K562 (cell line): ENCODE data around the gene ZAP70.
"Not testable (repeated sequence)": the region's sequence is repeated elsewhere in the genome, so short reads cannot be mapped to it uniquely, and the experiment has no call there.

Source experiments
- ARID3A ChIP-seq: IDR thresholded peaks from 2 replicates; pipeline ENCODE4 v1.6.1; 2012; ENCODE audit warnings: low read depth, low read length, improper control_type of control experiment, borderline replicate concordance
- ATF3 ChIP-seq, 2 experiments: fragments of 450-650 bp in 1 of 2; sonication (generic) in 1 of 2; formaldehyde crosslinking in 1 of 2; IDR thresholded peaks in 1 of 2; conservative IDR thresholded peaks in 1 of 2; 2 replicates each; pipeline versions ENCODE4 v1.6.1 to v1.8.1; 2016 to 2023; ENCODE audit warnings: mild to moderate bottlenecking in 2 of 2, moderate library complexity in 2 of 2, inconsistent platforms in 1 of 2, missing genetic modification reagents in 1 of 2
- CTCF ChIP-seq, 3 experiments: IDR thresholded peaks in 2 of 3; conservative IDR thresholded peaks in 1 of 3; 2 replicates each; pipeline ENCODE4 v1.5.1; 2011 to 2012; ENCODE audit warnings: low read length in 3 of 3, mild to moderate bottlenecking in 3 of 3, control low read depth in 2 of 3, improper control_type of control experiment in 1 of 3, inconsistent platforms in 1 of 3, low read depth in 1 of 3, mixed read lengths in 1 of 3, moderate library complexity in 1 of 3; ENCODE audit not compliant: insufficient read depth in 2 of 3
- EP300 ChIP-seq: IDR thresholded peaks from 2 replicates; pipeline ENCODE4 v1.6.1; 2012; ENCODE audit warnings: low read length, improper control_type of control experiment
- GTF2B ChIP-seq: IDR thresholded peaks from 2 replicates; pipeline ENCODE4 v1.6.1; 2011; ENCODE audit not compliant: insufficient read length; ENCODE audit errors: extremely low read depth
- HEY1 ChIP-seq: fragments of 250-450 bp; sonication (Bioruptor Pico); IDR thresholded peaks from 2 replicates; pipeline ENCODE4 v1.5.0; 2020; ENCODE audit warnings: mild to moderate bottlenecking, moderate library complexity, borderline replicate concordance
- PREB ChIP-seq: sonication (generic); formaldehyde crosslinking; IDR thresholded peaks from 2 replicates; pipeline ENCODE4 v1.8.1; 2023; ENCODE audit warnings: mild to moderate bottlenecking, missing genetic modification reagents
- PYGO2 ChIP-seq: fragments of 450-650 bp; IDR thresholded peaks from 2 replicates; pipeline ENCODE4 v1.6.1; 2016; ENCODE audit warnings: mild to moderate bottlenecking, missing genetic modification characterization, moderate library complexity, missing compliant biosample characterization
- RBM39 ChIP-seq: fragments of 200-400 bp; formaldehyde crosslinking; optimal IDR thresholded peaks from 2 replicates; pipeline ENCODE3; 2018; ENCODE audit warnings: low read depth, low read length
- TAF1 ChIP-seq: IDR thresholded peaks from 2 replicates; pipeline ENCODE4 v1.6.1; 2011; ENCODE audit warnings: mild to moderate bottlenecking, low read length, moderate library complexity; ENCODE audit not compliant: insufficient read depth, control insufficient read depth, severe bottlenecking; ENCODE audit errors: extremely low read depth
- TCF7L2 ChIP-seq: fragments of 150-350 bp; IDR thresholded peaks from 2 replicates; pipeline ENCODE4 v1.6.1; 2016; ENCODE audit warnings: low read depth, mild to moderate bottlenecking, low read length, moderate library complexity
- USF2 ChIP-seq: sonication (generic); formaldehyde crosslinking; IDR thresholded peaks from 2 replicates; pipeline ENCODE4 v1.5.0; 2020; ENCODE audit warnings: missing genetic modification reagents
- ZNF609 ChIP-seq: sonication (generic); formaldehyde crosslinking; IDR thresholded peaks from 2 replicates; pipeline ENCODE4 v1.8.1; 2023; ENCODE audit warnings: missing genetic modification reagents, mild to moderate bottlenecking, borderline replicate concordance
- ZNF740 ChIP-seq, 3 experiments: fragments of 200-800 bp in 1 of 3; sonication (Bioruptor generic) in 1 of 3; sonication (generic) in 1 of 3; formaldehyde crosslinking in 1 of 3; IDR thresholded peaks; 2 replicates each; pipeline versions ENCODE4 v1.6.1 to v1.8.0; 2016 to 2022; ENCODE audit warnings: mild to moderate bottlenecking in 2 of 3, missing compliant biosample characterization in 2 of 3, missing genetic modification characterization in 2 of 3, missing genetic modification reagents in 1 of 3

GRCh38 chr2:97672606-97673140, 40.7 kb upstream of the ZAP70 start:
- TF ChIP-seq USF2 (CRISPR knock-in tag); RBM39; EP300; HEY1 (CRISPR knock-in tag); ARID3A; GTF2B; PYGO2 (tag); ZNF609 (CRISPR knock-in tag); TAF1; CTCF (IDR thresholded peaks at IDR 0.05 in 2 of 3, conservative IDR thresholded peaks at IDR 0.05 in 1 of 3; ENCODE audit: insufficient read depth in 2 of 3, low read depth in 1 of 3, low read length in 3 of 3); PREB (CRISPR knock-in tag); TCF7L2; ZNF740 (CRISPR knock-in tag; IDR thresholded peaks at IDR 0.05); ZNF740 (tag; IDR thresholded peaks at IDR 0.05); ATF3 (IDR thresholded peaks at IDR 0.05); ATF3 (CRISPR knock-in tag; conservative IDR thresholded peaks at IDR 0.05): not testable (repeated sequence)
